Measurements from ENCODE around the gene RNF123. TPM values are rescaled to one million over a fixed set of nuclear protein-coding genes. Genes with fewer than 3 reads are reported as not detected.

RNF123 gene
- total RNA-seq, 1 donor, result 31.5 TPM

Small RNA genes lying within 50 kb of the gene (small RNA-seq; reads per million reads assigned to genes)
- gene AMIGO3 (not detected), gene COX6CP14 (not detected)

Other genes with a start within 250 kb of the RNF123 start
- gene DAG1, start 219.3 kb upstream of the RNF123 start, total RNA-seq, result 61.2 and 88.5 TPM in 2 replicates
- under 0.01 TPM in 2 replicates for gene BSN, start 135.1 kb upstream of the RNF123 start, total RNA-seq
- 104 and 109 TPM in 2 replicates for gene APEH, start 15.2 kb upstream of the RNF123 start, total RNA-seq
- gene MST1, start 83 bp upstream of the RNF123 start, total RNA-seq, result 1.7 and 5.2 TPM in 2 replicates
- 0.43 and 1.6 TPM in 2 replicates for gene AMIGO3, start 30.1 kb downstream of the RNF123 start, total RNA-seq
- gene GMPPB, start 34.4 kb downstream of the RNF123 start, total RNA-seq, result 30.2 and 31.6 TPM in 2 replicates
- gene IP6K1, start 97.0 kb downstream of the RNF123 start, total RNA-seq, result 45.1 and 47.9 TPM in 2 replicates
- not detected in 2 replicates for gene CDHR4, start 110.3 kb downstream of the RNF123 start, total RNA-seq
- gene INKA1, start 113.7 kb downstream of the RNF123 start, total RNA-seq, result 4.7 and 11.0 TPM in 2 replicates
- 44.0 and 48.0 TPM in 2 replicates for gene UBA7, start 124.4 kb downstream of the RNF123 start, total RNA-seq
- 3.0 and 3.5 TPM in 2 replicates for gene TRAIP, start 167.0 kb downstream of the RNF123 start, total RNA-seq
- not detected in 2 replicates for gene CAMKV, start 180.3 kb downstream of the RNF123 start, total RNA-seq
- under 0.01 and 0.32 TPM in 2 replicates for gene MST1R, start 214.3 kb downstream of the RNF123 start, total RNA-seq
- gene MON1A, start 240.3 kb downstream of the RNF123 start, total RNA-seq, result 9.7 and 12.1 TPM in 2 replicates

All from fibroblast of villous mesenchyme (primary cell).